Ishikawa (cell line): Measurements from ENCODE around the gene MIA2.
"Not testable (repeated sequence)": the region's sequence is repeated elsewhere in the genome, so short reads cannot be mapped to it uniquely, and the experiment has no call there.

ENCODE experiments used
- FOXM1 ChIP-seq: IDR thresholded peaks from 2 replicates; pipeline ENCODE4 v1.6.1; 2012; ENCODE audit warnings: low read depth, borderline replicate concordance
- MAX ChIP-seq: IDR thresholded peaks from 2 replicates; pipeline ENCODE4 v1.6.1; 2012
- RAD21 ChIP-seq: IDR thresholded peaks from 2 replicates; pipeline ENCODE4 v1.6.1; 2012; ENCODE audit warnings: low read depth
- YY1 ChIP-seq: IDR thresholded peaks from 2 replicates; pipeline ENCODE4 v1.6.1; 2012; ENCODE audit warnings: low read depth

GRCh38 chr14:39231751-39232553 is 1.8 kb upstream of the MIA2 start:
- TF ChIP-seq MAX, YY1, FOXM1: not testable (repeated sequence)
- TF ChIP-seq RAD21: peak; percentile 63
